Keratinocyte (primary cell): Measurements from ENCODE around the gene EFCAB8. TPM values are rescaled to one million over a fixed set of nuclear protein-coding genes. Genes with fewer than 3 reads are reported as not detected.

Experiments
- DNase-seq: peaks from one replicate; pipeline ENCODE4 v3.0.0-alpha.2; 2011; ENCODE audit warnings: low read depth, missing footprints, low spot score
- FAIRE-seq: peaks from 2 replicates; lab custom pipeline; 2011; peaks lifted over from hg19 to GRCh38; lab: Jason Lieb, UNC
- H2AFZ ChIP-seq: 2 replicates; pipeline ENCODE4 v1.6.0; 2012; ENCODE audit warnings: low read length, control low read depth, inconsistent platforms; ENCODE audit not compliant: control insufficient read depth
- H3K27ac ChIP-seq: 2 replicates; pipeline ENCODE4 v1.5.1; 2011; ENCODE audit warnings: low read length; ENCODE audit not compliant: control insufficient read depth, insufficient read depth
- H3K27me3 ChIP-seq: 3 replicates; pipeline ENCODE4 v1.6.0; 2011; ENCODE audit warnings: low read length; ENCODE audit not compliant: control insufficient read depth, insufficient read depth; ENCODE audit errors: extremely low read depth
- H3K36me3 ChIP-seq, 2 experiments: 2 replicates in 1 of 2; 3 replicates in 1 of 2; pipeline ENCODE4 v1.5.1; 2011; ENCODE audit warnings: low read length in 2 of 2, mild to moderate bottlenecking in 1 of 2; ENCODE audit not compliant: control insufficient read depth in 2 of 2, insufficient read depth in 2 of 2; ENCODE audit errors: extremely low read depth in 1 of 2
- H3K4me1 ChIP-seq: 3 replicates; pipeline ENCODE4 v1.5.1; 2011; ENCODE audit warnings: low read length; ENCODE audit not compliant: control insufficient read depth, insufficient read depth; ENCODE audit errors: extremely low read depth
- H3K4me2 ChIP-seq: 3 replicates; pipeline ENCODE4 v1.6.0; 2011; ENCODE audit warnings: low read depth, low read length; ENCODE audit not compliant: control insufficient read depth, insufficient read depth; ENCODE audit errors: extremely low read depth
- H3K4me3 ChIP-seq, 3 experiments: fragments of 200-600 bp in 1 of 3; sonication (generic) in 1 of 3; 2 replicates in 2 of 3; 3 replicates in 1 of 3; pipeline ENCODE4 v1.5.1; 2011 to 2016; ENCODE audit warnings: low read length in 3 of 3, mild to moderate bottlenecking in 3 of 3, control low read depth in 2 of 3, inconsistent platforms in 1 of 3, low read depth in 1 of 3, mixed read lengths in 1 of 3, mixed run types in 1 of 3, moderate library complexity in 1 of 3; ENCODE audit not compliant: control insufficient read depth in 2 of 3, insufficient read depth in 2 of 3; ENCODE audit errors: extremely low read depth in 1 of 3
- H3K79me2 ChIP-seq: 2 replicates; pipeline ENCODE4 v1.6.0; 2012; ENCODE audit warnings: low read length; ENCODE audit not compliant: control insufficient read depth, insufficient read depth
- H3K9ac ChIP-seq: 3 replicates; pipeline ENCODE4 v1.6.0; 2011; ENCODE audit warnings: low read length; ENCODE audit not compliant: control insufficient read depth, insufficient read depth; ENCODE audit errors: extremely low read depth
- H3K9me1 ChIP-seq: 3 replicates; pipeline ENCODE4 v1.6.0; 2011; ENCODE audit warnings: low read length; ENCODE audit not compliant: control insufficient read depth, insufficient read depth; ENCODE audit errors: extremely low read depth
- H3K9me3 ChIP-seq: 2 replicates; pipeline ENCODE4 v1.5.1; 2012; ENCODE audit warnings: low read depth, low read length; ENCODE audit not compliant: control insufficient read depth
- H4K20me1 ChIP-seq: 3 replicates; pipeline ENCODE4 v1.6.0; 2011; ENCODE audit warnings: low read length; ENCODE audit not compliant: control insufficient read depth, insufficient read depth; ENCODE audit errors: extremely low read depth
- CTCF ChIP-seq, 3 experiments: IDR thresholded peaks in 1 of 3; conservative IDR thresholded peaks in 1 of 3; optimal IDR thresholded peaks in 1 of 3; 2 replicates in 2 of 3; 3 replicates in 1 of 3; pipeline versions ENCODE3 to v1.5.1; 2011; ENCODE audit warnings: low read length in 3 of 3, mild to moderate bottlenecking in 3 of 3, moderate library complexity in 2 of 3, control low read depth in 1 of 3, inconsistent platforms in 1 of 3; ENCODE audit not compliant: insufficient read depth in 2 of 3; ENCODE audit errors: extremely low read depth in 1 of 3
- EZH2 ChIP-seq: IDR thresholded peaks from one replicate; pipeline ENCODE4 v1.6.1; 2012; ENCODE audit warnings: inconsistent platforms, mild to moderate bottlenecking, low read length, moderate library complexity
- dilution Hi-C: fragments of 300-500 bp; cut with MboI; formaldehyde crosslinking; loops from one replicate; pipeline ENCODE4 v1.7.0; 2020; ENCODE audit warnings: low sequenced_read_pairs; ENCODE audit not compliant: extremely low pct_ligation_motif_present
- polyA plus RNA-seq, 5 experiments: library from polyadenylated mRNA; depleted of rRNA in 3 of 5; stranded (reverse) in 3 of 5; stranded (forward) in 1 of 5; unstranded in 1 of 5; fragments of >200 nt; gene quantifications; 1 replicate in 1 of 5; 2 replicates in 3 of 5; 3 replicates in 1 of 5; pipeline versions ENCODE4 v1.2.1 to v1.2.3, GENCODE V29; 2011 to 2012; ENCODE audit warnings: missing spikeins in 2 of 5, low read depth in 1 of 5, low replicate concordance in 1 of 5

The EFCAB8 gene
- polyA plus RNA-seq, 1 donor (not counting 4 experiments of a cell fraction or from before 2014, with no cell fraction given), result 0.03 TPM

GRCh38 chr20:32841174-32841573, 17.5 kb upstream of the EFCAB8 start:
- TF ChIP-seq EZH2 (no peak), CTCF (optimal IDR thresholded peaks at IDR 0.05 in 1 of 3, IDR thresholded peaks at IDR 0.05 in 1 of 3, conservative IDR thresholded peaks at IDR 0.05 in 1 of 3; ENCODE audit: extremely low read depth in 1 of 3, insufficient read depth in 2 of 3, low read length in 3 of 3) (no peak)
- no peak for DNase-seq
- dilution Hi-C loops, result no loop called here
- Histone ChIP-seq H2AFZ (no peak overlapping the region), H3K9me1 (no peaks in the 10 kb centered on the region), H4K20me1 (peaks cover 5% of the 10 kb centered on the region), H3K27ac (no peak overlapping the region), H3K36me3 (peaks cover 14 to 25% of the 10 kb centered on the region in 2 experiments), H3K9ac (no peak overlapping the region), H3K4me3 (no peak overlapping the region), H3K79me2 (peaks cover 46% of the 10 kb centered on the region), H3K4me2 (no peak overlapping the region), H3K9me3 (no peaks in the 10 kb centered on the region), H3K4me1 (peaks cover 7% of the 10 kb centered on the region), H3K27me3 (no peaks in the 10 kb centered on the region)
- FAIRE-seq, result no peak

- dilution Hi-C loops, result no loop called here
- Histone ChIP-seq H3K9me1 (no peaks in the 10 kb centered on the region), H3K36me3 (peaks cover 13 to 26% of the 10 kb centered on the region in 2 experiments), H4K20me1 (peaks cover 5% of the 10 kb centered on the region), H3K79me2 (peaks cover 46% of the 10 kb centered on the region), H3K4me3 (no peak overlapping the region), H3K9ac (no peak overlapping the region), H3K27ac (no peak overlapping the region), H3K9me3 (no peaks in the 10 kb centered on the region), H3K27me3 (no peaks in the 10 kb centered on the region), H3K4me2 (no peak overlapping the region), H3K4me1 (peaks cover 10% of the 10 kb centered on the region), H2AFZ (no peak overlapping the region)
- FAIRE-seq (no peak), DNase-seq (no peak)
- TF ChIP-seq EZH2, result no peak
- no peak for TF ChIP-seq CTCF (optimal IDR thresholded peaks at IDR 0.05 in 1 of 3, IDR thresholded peaks at IDR 0.05 in 1 of 3, conservative IDR thresholded peaks at IDR 0.05 in 1 of 3; ENCODE audit: extremely low read depth in 1 of 3, insufficient read depth in 2 of 3, low read length in 3 of 3)
These were observed 17.1 kb upstream of the EFCAB8 start for GRCh38 chr20:32841632-32842031.
